HepG2 (cell line): ENCODE results near the gene DUSP7. TPM values are rescaled to one million over a fixed set of nuclear protein-coding genes. Genes with fewer than 3 reads are reported as not detected.

Experiments
- ATAC-seq: fragments of 200-7000 bp; cut with Tn5 transposase; 3 replicates; pipeline ENCODE4 v1.9.1; 2020; ENCODE audit warnings: mild to moderate bottlenecking, moderate library complexity
- BruUV-seq: library from RNA; stranded (reverse); fragments of 400-500 nt; replicated peaks from 2 replicates; lab custom pipeline; 2021; lab: Mats Ljungman, UMichigan
- CTCF ChIA-PET: fragments of 300-600 bp; formaldehyde crosslinking; extraction: SDS; loops from one replicate; lab custom pipeline; 2021; ENCODE audit warnings: low total read pairs, inconsistent platforms, low intra/inter-chr PET ratio; lab: Yijun Ruan, JAX
- POLR2A ChIA-PET: fragments of 350-600 bp; sonication (Branson Sonifier 250); formaldehyde crosslinking; loops from one replicate; lab custom pipeline; 2020; ENCODE audit warnings: antibody characterized with exemption, inconsistent platforms; lab: Yijun Ruan, JAX
- DNase-seq: peaks from one replicate; pipeline ENCODE4 v3.0.0-alpha.2; 2015; ENCODE audit warnings: low spot score
- FAIRE-seq: peaks from 3 replicates; lab custom pipeline; 2011; peaks lifted over from hg19 to GRCh38; lab: Jason Lieb, UNC
- H2AFZ ChIP-seq: one replicate; pipeline ENCODE4 v1.6.1; 2011; ENCODE audit warnings: low read length, inconsistent platforms
- H3K27ac ChIP-seq: fragments of 300-600 bp; 3 replicates; pipeline ENCODE4 v1.8.0; 2011; ENCODE audit warnings: mixed run types, mild to moderate bottlenecking, mixed read lengths, low read length, inconsistent platforms; ENCODE audit not compliant: insufficient read depth; ENCODE audit errors: extremely low read length
- H3K27me3 ChIP-seq, 2 experiments: fragments of 200-600 bp in 1 of 2; 2 replicates in 1 of 2; 3 replicates in 1 of 2; pipeline versions ENCODE4 v1.6.0 to v1.8.0; 2011; ENCODE audit warnings: low read length in 2 of 2, mild to moderate bottlenecking in 2 of 2, moderate library complexity in 2 of 2, inconsistent platforms in 1 of 2; ENCODE audit not compliant: insufficient read depth in 2 of 2, control insufficient read depth in 1 of 2
- H3K36me3 ChIP-seq, 2 experiments: fragments of 200-600 bp in 1 of 2; replicated peaks in 1 of 2; 2 replicates in 1 of 2; 3 replicates in 1 of 2; pipeline versions ENCODE4 v1.5.1 to v1.8.0; 2011; ENCODE audit warnings: low read length in 2 of 2, inconsistent platforms in 1 of 2; ENCODE audit not compliant: insufficient read depth in 2 of 2, control insufficient read depth in 1 of 2
- H3K4me1 ChIP-seq: 2 replicates; pipeline ENCODE4 v1.5.1; 2012; ENCODE audit warnings: low read length, inconsistent platforms; ENCODE audit not compliant: insufficient read depth
- H3K4me2 ChIP-seq: 2 replicates; pipeline ENCODE4 v1.6.0; 2011; ENCODE audit warnings: low read depth, low read length, inconsistent platforms
- H3K4me3 ChIP-seq, 3 experiments: fragments of 200-600 bp in 1 of 3; sonication (generic), shearing (Covaris generic) in 1 of 3; replicated peaks in 1 of 3; 2 replicates each; pipeline ENCODE4 v1.5.1; 2011 to 2016; ENCODE audit warnings: low read length in 3 of 3, inconsistent platforms in 2 of 3, low read depth in 2 of 3, mild to moderate bottlenecking in 2 of 3, control low read depth in 1 of 3, mixed read lengths in 1 of 3; ENCODE audit not compliant: insufficient read depth in 1 of 3
- H3K79me2 ChIP-seq: one replicate; pipeline ENCODE4 v1.6.1; 2011; ENCODE audit warnings: low read length, inconsistent platforms; ENCODE audit not compliant: insufficient read depth
- H3K9ac ChIP-seq: 2 replicates; pipeline ENCODE4 v1.6.0; 2011; ENCODE audit warnings: mild to moderate bottlenecking, low read depth, low read length, inconsistent platforms; ENCODE audit not compliant: insufficient read depth
- H3K9me3 ChIP-seq: 2 replicates; pipeline ENCODE4 v1.5.1; 2012; ENCODE audit warnings: mild to moderate bottlenecking, low read length
- H4K20me1 ChIP-seq: 2 replicates; pipeline ENCODE4 v1.6.0; 2011; ENCODE audit warnings: inconsistent platforms, mild to moderate bottlenecking, low read length, moderate library complexity; ENCODE audit not compliant: insufficient read depth
- AGO2 ChIP-seq: fragments of 200-400 bp; formaldehyde crosslinking; optimal IDR thresholded peaks from 2 replicates; pipeline ENCODE3; 2017; ENCODE audit warnings: mild to moderate bottlenecking, low read depth, low read length, moderate library complexity
- FOXO4 ChIP-seq: sonication (generic); formaldehyde crosslinking; conservative IDR thresholded peaks from 2 replicates; pipeline ENCODE4 v1.8.1; 2023; ENCODE audit warnings: missing genetic modification reagents
- HNRNPL ChIP-seq: fragments of 200-400 bp; formaldehyde crosslinking; IDR thresholded peaks from 2 replicates; pipeline ENCODE4 v1.6.1; 2017; ENCODE audit warnings: mild to moderate bottlenecking, low read depth, low read length
- HOXA3 ChIP-seq: sonication (generic); formaldehyde crosslinking; IDR thresholded peaks from 2 replicates; pipeline ENCODE4 v1.5.0; 2020; ENCODE audit warnings: missing genetic modification reagents
- PHF5A ChIP-seq: IDR thresholded peaks from one replicate; pipeline ENCODE4 v1.6.1; 2018; ENCODE audit warnings: low read depth, missing genetic modification reagents; ENCODE audit not compliant: unreplicated experiment
- SSRP1 ChIP-seq: IDR thresholded peaks from 2 replicates; pipeline ENCODE4 v1.6.1; 2016; ENCODE audit warnings: control low read depth
- ZC3H13 ChIP-seq: sonication (generic); formaldehyde crosslinking; IDR thresholded peaks from 2 replicates; pipeline ENCODE4 v1.8.1; 2023; ENCODE audit warnings: mild to moderate bottlenecking, missing genetic modification reagents, moderate library complexity
- ZFX ChIP-seq: sonication (generic); formaldehyde crosslinking; IDR thresholded peaks from 2 replicates; pipeline ENCODE4 v1.4.0; 2020; ENCODE audit warnings: mild to moderate bottlenecking, low read depth, missing genetic modification reagents, moderate library complexity
- ZNF33B ChIP-seq: sonication (generic); formaldehyde crosslinking; IDR thresholded peaks from 2 replicates; pipeline ENCODE4 v1.5.1; 2020; ENCODE audit warnings: mild to moderate bottlenecking, missing genetic modification reagents
- ZNF460 ChIP-seq: sonication (generic); formaldehyde crosslinking; IDR thresholded peaks from 2 replicates; pipeline ENCODE4 v1.5.1; 2020; ENCODE audit warnings: missing genetic modification reagents, mild to moderate bottlenecking, borderline replicate concordance
- ZNF558 ChIP-seq: sonication (generic); formaldehyde crosslinking; IDR thresholded peaks from 2 replicates; pipeline ENCODE4 v1.9.0; 2022; ENCODE audit warnings: mild to moderate bottlenecking, missing genetic modification reagents, borderline replicate concordance
- ZNF687 ChIP-seq: sonication (generic); formaldehyde crosslinking; IDR thresholded peaks from 2 replicates; pipeline ENCODE4 v1.5.1; 2020; ENCODE audit warnings: mild to moderate bottlenecking, missing genetic modification reagents, moderate library complexity
- WGBS: methylation state at CpG from one replicate; pipeline ENCODE4 v1.1.6; 2017; ENCODE audit warnings: low lambda C conversion rate; 5-methylcytosine and 5-hydroxymethylcytosine counted together
- in situ Hi-C: cut with HindIII; loops from 2 replicates; pipeline ENCODE4 v1.10.0; 2017; ENCODE audit warnings: low pct_unique_long_range_greater_than_20kb; ENCODE audit not compliant: extremely low pct_ligation_motif_present
- intact Hi-C: fragments of 100-400 bp; cut with micrococcal nuclease; formaldehyde crosslinking; loops from one replicate; pipeline ENCODE4 v1.10.0; 2022; ENCODE audit not compliant: unreplicated experiment
- polyA plus RNA-seq, 8 experiments: library from polyadenylated mRNA; depleted of rRNA in 3 of 8; stranded (reverse) in 7 of 8; unstranded in 1 of 8; fragments of >200 nt; fragmentation: Illumina TruSeq in 4 of 8; extraction: Trizol in 4 of 8; gene quantifications; 2 replicates each; pipeline versions ENCODE4 v1.2.1 to v1.2.3, GENCODE V29; 2011 to 2016; ENCODE audit warnings: low read depth in 4 of 8, missing spikeins in 1 of 8, mixed read lengths in 1 of 8; ENCODE audit not compliant: insufficient read depth in 1 of 8
- total RNA-seq, 5 experiments: library from RNA; depleted of rRNA; stranded (reverse); fragments of >200 nt; fragmentation: Illumina TruSeq; extraction: Trizol; gene quantifications; 2 replicates each; pipeline ENCODE4 v1.2.3, GENCODE V29; 2016; ENCODE audit warnings: low read depth in 1 of 5

DUSP7 gene
- total and polyA plus RNA-seq, 2 of the 13 experiments (the other 11 are each of a cell fraction or from before 2014, with no cell fraction given), result 6.6 to 8.8 TPM

DNA sequence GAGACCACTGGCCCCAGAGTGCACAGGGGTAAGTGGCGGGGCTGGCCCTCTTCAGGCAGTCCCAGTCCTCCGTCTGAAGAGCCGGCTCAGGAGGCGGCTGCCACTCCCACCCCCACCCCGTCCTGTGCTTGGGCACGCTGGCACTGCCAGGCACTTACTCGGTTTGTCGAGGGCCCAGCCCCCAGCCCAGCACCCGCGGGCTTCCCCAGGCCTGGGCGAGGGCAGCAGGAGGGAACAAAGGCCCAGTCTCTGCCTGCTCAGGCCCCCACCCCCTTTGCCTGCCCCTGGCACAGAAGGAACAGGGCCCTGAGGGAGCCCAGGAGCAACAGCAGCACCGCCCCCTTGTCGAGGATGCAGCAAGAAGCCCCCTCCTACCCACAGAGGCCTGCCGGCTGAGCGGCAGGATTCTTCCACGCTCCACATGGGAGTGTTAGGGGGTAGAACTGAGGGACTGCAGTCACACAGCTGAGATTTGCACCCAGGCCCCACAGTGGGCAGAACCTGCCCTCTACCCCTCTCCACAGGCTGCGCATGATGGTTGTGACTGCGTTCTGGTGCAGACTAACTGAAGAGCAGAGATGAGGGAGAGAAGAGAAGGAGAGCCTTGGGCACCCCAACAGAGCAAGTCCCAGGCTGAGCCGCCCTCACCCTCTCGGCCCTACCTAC lies 8.9 kb downstream of the DUSP7 start:
- TF ChIP-seq HNRNPL (peak; percentile 89), ZNF460 (CRISPR knock-in tag) (no peak), ZNF558 (CRISPR knock-in tag) (no peak), HOXA3 (CRISPR knock-in tag) (no peak), ZC3H13 (CRISPR knock-in tag) (no peak), AGO2 (peak; percentile 46), SSRP1 (CRISPR knock-in tag) (no peak)
- TF ChIP-seq, all 625 proteins: peak for 2
- ATAC-seq, result no peak

DNA sequence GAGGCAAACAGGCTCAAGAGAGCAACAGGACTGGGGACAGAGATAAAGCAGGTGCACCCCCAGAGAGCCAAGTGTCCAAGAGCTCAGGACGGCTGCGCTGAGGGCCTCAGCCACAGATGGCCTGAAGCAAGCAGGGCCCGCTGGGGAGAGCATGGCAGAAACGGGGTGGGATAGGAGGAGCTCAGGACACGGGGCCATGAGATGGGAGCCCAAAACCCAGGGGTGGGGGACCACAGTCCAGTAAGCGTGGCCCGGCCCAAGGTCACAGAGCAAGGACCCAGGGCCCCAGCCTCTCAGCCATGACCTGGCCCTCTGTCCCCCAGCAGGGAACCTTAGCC lies 9.5 kb downstream of the DUSP7 start:
- intact Hi-C loops (no loop called here), in situ Hi-C loops (no loop called here)
- BruUV-seq, result no TSS peak
- TF ChIP-seq FOXO4 (CRISPR knock-in tag), result no peak
- TF ChIP-seq ZNF33B (CRISPR knock-in tag), result no peak
- TF ChIP-seq ZFX (CRISPR knock-in tag), result peak; percentile 27; the same call in 1 of the 2 replicates
- peak; percentile 13; the same call in 1 of the 2 replicates for TF ChIP-seq ZNF687
- TF ChIP-seq PHF5A (CRISPR knock-in tag), result no peak

More for the DNA sequence above, 8.9 kb downstream of the DUSP7 start:
- intact Hi-C loops, result no loop called here
- Histone ChIP-seq H4K20me1 (no peaks in the 10 kb centered on the region), H3K4me3 (no peak overlapping the region), H3K9ac (peak overlapping the region; percentile 44; the same call in 1 of the 2 replicates), H3K9me3 (no peaks in the 10 kb centered on the region), H3K27ac (no peak overlapping the region), H3K79me2 (no peaks in the 10 kb centered on the region), H3K27me3 (no peaks in the 10 kb centered on the region; a peak in 1 of 5 replicates), H3K36me3 (peaks cover 10 to 25% of the 10 kb centered on the region in 2 experiments; a peak in 4 of 5 replicates), H3K4me2 (peak overlapping the region; percentile 46), H3K4me1 (peaks cover 38% of the 10 kb centered on the region), H2AFZ (no peak overlapping the region)
- ChIA-PET POLR2A (interaction anchor here (0.9 kb wide), 1 partner anchor 69 kb away, joined by 3 read pairs; no protein-coding TSS in a partner anchor), CTCF (no interaction called here)
- DNase-seq (no peak), FAIRE-seq (no peak)
- no TSS peak for BruUV-seq
- in situ Hi-C loops, result no loop called here
- 75% methylated on average over 4 of the region's 20 CpGs for WGBS

More for the DNA sequence above, 9.5 kb downstream of the DUSP7 start:
- H3K27ac ChIP-seq, result no peak overlapping the region
- POLR2A ChIA-PET, result interaction anchor here (0.9 to 1.2 kb wide), 2 partner anchors 10 to 68 kb away, joined by 3 to 7 read pairs; no protein-coding TSS in a partner anchor
- peak overlapping the region; percentile 44; the same call in 1 of the 2 replicates for H3K9ac ChIP-seq
- no peak for FAIRE-seq
- H3K9me3 ChIP-seq, result no peaks in the 10 kb centered on the region
- CTCF ChIA-PET, result no interaction called here
- 0% methylated on average over 2 of the region's 7 CpGs for WGBS
- H3K36me3 ChIP-seq, result peaks cover 9 to 20% of the 10 kb centered on the region in 2 experiments; a peak in 4 of 5 replicates
- no peaks in the 10 kb centered on the region for H4K20me1 ChIP-seq
- peak; percentile 48 for ATAC-seq
- H3K4me1 ChIP-seq, result peaks cover 32% of the 10 kb centered on the region
- H3K4me2 ChIP-seq, result peak overlapping the region; percentile 46
- H3K27me3 ChIP-seq, result no peaks in the 10 kb centered on the region; a peak in 1 of 5 replicates
- no peaks in the 10 kb centered on the region for H3K79me2 ChIP-seq
- peak overlapping the region in 1 of 3 experiments; percentile 22; a peak in 2 of 6 replicates for H3K4me3 ChIP-seq
- DNase-seq, result no peak
- H2AFZ ChIP-seq, result no peak overlapping the region
